ENCODE data around the gene DESI1.

- no peak for TF ChIP-seq EP300 (IDR thresholded peaks at IDR 0.05)
- TF ChIP-seq POLR2AphosphoS5 (IDR thresholded peaks at IDR 0.05): peak; percentile 86 to 99
- no peak for TF ChIP-seq CTCF (IDR thresholded peaks at IDR 0.05)
- peak in 3 of 4 donors; percentile 58 to 97 (median 69) for TF ChIP-seq POLR2A (IDR thresholded peaks at IDR 0.05)
Observed at GRCh38 chr22:41589391-41590241, 31.2 kb downstream of the DESI1 start, which contains the start of gene PMM1.

Measured in upper lobe of left lung (tissue), 4 donors.